ENCODE results near the gene LYPD6B. TPM values are rescaled to one million over a fixed set of nuclear protein-coding genes. Genes with fewer than 3 reads are reported as not detected.

Gene LYPD6B
- total RNA-seq, 1 donor from 2014 or later: 13.5 TPM

DNA sequence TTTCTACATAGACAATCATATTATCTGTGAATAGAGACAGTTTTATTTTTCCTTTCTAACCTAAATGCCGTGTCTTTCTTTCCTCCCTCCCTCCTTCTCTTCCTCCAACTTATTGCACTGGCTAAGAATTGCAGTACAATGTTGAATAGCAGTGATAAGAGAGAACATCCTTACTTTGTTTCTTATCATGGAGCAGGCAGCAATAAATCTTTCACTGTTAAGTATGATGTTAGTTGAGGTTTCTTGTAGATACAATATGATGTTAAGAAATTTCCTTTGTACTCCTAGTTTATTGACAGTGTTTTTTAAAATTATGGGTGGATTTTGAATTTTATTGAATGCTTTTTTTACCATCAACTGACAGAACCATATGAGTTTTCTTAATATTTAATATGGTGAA is 6.0 kb downstream of the LYPD6B start:
- no peaks in the 10 kb centered on the region for H3K27me3 Mint-ChIP-seq (ENCODE audit: unreplicated experiment)
- peaks cover 24% of the 10 kb centered on the region for H3K9me3 Mint-ChIP-seq (ENCODE audit: unreplicated experiment)
- no peak overlapping the region for H3K27ac Mint-ChIP-seq (ENCODE audit: unreplicated experiment)
- H3K4me3 Mint-ChIP-seq (ENCODE audit: unreplicated experiment): no peak overlapping the region
- TF ChIP-seq, protein P1, sequence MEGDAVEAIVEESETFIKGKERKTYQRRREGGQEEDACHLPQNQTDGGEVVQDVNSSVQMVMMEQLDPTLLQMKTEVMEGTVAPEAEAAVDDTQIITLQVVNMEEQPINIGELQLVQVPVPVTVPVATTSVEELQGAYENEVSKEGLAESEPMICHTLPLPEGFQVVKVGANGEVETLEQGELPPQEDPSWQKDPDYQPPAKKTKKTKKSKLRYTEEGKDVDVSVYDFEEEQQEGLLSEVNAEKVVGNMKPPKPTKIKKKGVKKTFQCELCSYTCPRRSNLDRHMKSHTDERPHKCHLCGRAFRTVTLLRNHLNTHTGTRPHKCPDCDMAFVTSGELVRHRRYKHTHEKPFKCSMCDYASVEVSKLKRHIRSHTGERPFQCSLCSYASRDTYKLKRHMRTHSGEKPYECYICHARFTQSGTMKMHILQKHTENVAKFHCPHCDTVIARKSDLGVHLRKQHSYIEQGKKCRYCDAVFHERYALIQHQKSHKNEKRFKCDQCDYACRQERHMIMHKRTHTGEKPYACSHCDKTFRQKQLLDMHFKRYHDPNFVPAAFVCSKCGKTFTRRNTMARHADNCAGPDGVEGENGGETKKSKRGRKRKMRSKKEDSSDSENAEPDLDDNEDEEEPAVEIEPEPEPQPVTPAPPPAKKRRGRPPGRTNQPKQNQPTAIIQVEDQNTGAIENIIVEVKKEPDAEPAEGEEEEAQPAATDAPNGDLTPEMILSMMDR (IDR thresholded peaks at IDR 0.05): no peak
- peaks cover 11% of the 10 kb centered on the region for H3K4me1 Mint-ChIP-seq (ENCODE audit: unreplicated experiment)
- no peak for DNase-seq (ENCODE audit: extremely low spot score, unreplicated experiment)
- H3K36me3 Mint-ChIP-seq (ENCODE audit: unreplicated experiment): peaks cover 18% of the 10 kb centered on the region

DNA sequence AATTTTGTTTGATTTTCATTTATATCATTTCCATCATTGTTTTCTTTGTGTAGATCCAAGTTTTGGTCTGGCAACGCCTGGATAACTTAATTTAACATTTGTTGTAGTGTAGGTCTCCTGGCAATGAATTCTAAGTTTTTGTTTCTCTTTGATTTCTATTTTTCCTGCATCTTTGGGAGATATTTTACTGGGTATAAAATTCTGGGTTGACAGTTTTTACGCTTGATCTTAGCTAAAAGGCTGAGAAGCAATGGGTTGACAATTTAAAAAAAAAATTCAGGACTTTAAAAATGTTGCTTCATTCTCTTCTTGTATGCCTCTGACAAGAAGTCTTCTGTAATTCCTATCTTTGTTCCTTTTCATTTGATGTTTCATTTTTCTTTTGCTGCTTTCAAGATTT is 8.6 kb downstream of the LYPD6B start:
- no peak for DNase-seq (ENCODE audit: extremely low spot score, unreplicated experiment)
- Mint-ChIP-seq H3K36me3 (ENCODE audit: unreplicated experiment) (peaks cover 18% of the 10 kb centered on the region), H3K9me3 (ENCODE audit: unreplicated experiment) (peaks cover 24% of the 10 kb centered on the region), H3K27me3 (ENCODE audit: unreplicated experiment) (no peaks in the 10 kb centered on the region), H3K27ac (ENCODE audit: unreplicated experiment) (no peak overlapping the region), H3K4me1 (ENCODE audit: unreplicated experiment) (peaks cover 6% of the 10 kb centered on the region), H3K4me3 (ENCODE audit: unreplicated experiment) (no peak overlapping the region)
- TF ChIP-seq, protein P1 (IDR thresholded peaks at IDR 0.05): no peak

DNA sequence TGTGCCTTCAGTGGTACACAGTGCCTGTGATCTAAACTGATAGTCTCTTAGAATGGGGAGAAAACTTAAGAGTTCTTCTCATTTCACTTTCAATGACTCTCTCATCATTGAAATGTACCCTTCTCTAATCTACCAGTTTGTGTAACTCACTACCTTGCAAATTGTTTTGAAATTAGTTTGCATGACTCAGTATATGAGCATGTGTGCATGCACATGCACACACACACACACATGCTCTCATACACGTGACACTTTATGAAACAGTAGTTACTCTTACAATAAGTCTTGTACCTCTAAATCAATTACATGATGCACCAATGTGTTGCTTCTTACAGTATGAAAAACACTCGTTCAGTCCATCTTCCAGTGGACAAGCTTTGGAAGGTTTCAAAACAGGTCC is 10.6 kb downstream of the LYPD6B start:
- H3K4me3 Mint-ChIP-seq (ENCODE audit: unreplicated experiment): no peak overlapping the region
- peaks cover 24% of the 10 kb centered on the region for H3K9me3 Mint-ChIP-seq (ENCODE audit: unreplicated experiment)
- no peak for DNase-seq (ENCODE audit: extremely low spot score, unreplicated experiment)
- H3K27ac Mint-ChIP-seq (ENCODE audit: unreplicated experiment): no peak overlapping the region
- no peaks in the 10 kb centered on the region for H3K4me1 Mint-ChIP-seq (ENCODE audit: unreplicated experiment)
- TF ChIP-seq, protein P1 (IDR thresholded peaks at IDR 0.05): no peak
- peaks cover 18% of the 10 kb centered on the region for H3K36me3 Mint-ChIP-seq (ENCODE audit: unreplicated experiment)
- H3K27me3 Mint-ChIP-seq (ENCODE audit: unreplicated experiment): no peaks in the 10 kb centered on the region

DNA sequence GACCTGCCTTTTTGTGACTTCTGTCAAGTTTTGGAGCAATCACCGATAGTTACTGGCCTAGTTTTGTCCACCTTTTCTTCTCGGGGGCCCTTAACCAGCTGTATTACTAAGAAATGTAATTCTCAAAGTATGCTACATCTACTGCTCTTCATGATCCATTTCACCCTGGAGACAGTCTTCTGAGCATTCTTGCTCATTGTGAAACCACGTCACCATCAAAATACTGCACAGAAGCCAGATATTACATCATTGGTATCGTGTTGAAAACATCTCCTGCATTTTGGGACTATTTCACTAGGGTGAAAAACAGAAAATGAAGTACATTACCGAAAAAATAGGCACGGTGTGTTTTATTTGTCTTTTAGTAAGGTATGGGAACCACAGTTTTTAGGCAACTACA is 11.7 kb downstream of the LYPD6B start:
- H3K4me3 Mint-ChIP-seq (ENCODE audit: unreplicated experiment): no peak overlapping the region
- no peak for DNase-seq (ENCODE audit: extremely low spot score, unreplicated experiment)
- no peaks in the 10 kb centered on the region for H3K4me1 Mint-ChIP-seq (ENCODE audit: unreplicated experiment)
- TF ChIP-seq, protein P1 (IDR thresholded peaks at IDR 0.05): no peak
- H3K36me3 Mint-ChIP-seq (ENCODE audit: unreplicated experiment): peaks cover 11% of the 10 kb centered on the region
- H3K27ac Mint-ChIP-seq (ENCODE audit: unreplicated experiment): no peak overlapping the region
- H3K9me3 Mint-ChIP-seq (ENCODE audit: unreplicated experiment): peaks cover 16% of the 10 kb centered on the region
- H3K27me3 Mint-ChIP-seq (ENCODE audit: unreplicated experiment): no peaks in the 10 kb centered on the region

DNA sequence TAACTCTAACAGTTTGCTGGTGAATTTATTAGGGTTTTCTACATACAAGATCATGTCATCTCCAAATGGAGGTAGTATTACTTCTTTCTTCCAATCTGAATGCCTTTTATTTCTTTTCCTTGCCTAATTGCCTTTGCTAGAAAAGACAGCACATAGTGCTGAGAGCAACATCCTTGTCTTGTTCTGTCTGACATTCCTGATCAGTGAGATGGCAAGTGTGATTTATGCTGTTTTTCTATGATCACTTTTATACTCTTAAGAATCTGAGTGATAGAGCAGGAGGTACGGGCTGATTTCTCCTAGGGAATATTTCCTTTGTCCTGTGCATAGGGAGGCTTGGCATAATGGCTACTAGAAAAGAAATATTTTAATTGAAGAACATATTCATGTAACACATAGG is 17.3 kb downstream of the LYPD6B start:
- DNase-seq (ENCODE audit: extremely low spot score, unreplicated experiment): no peak
- Mint-ChIP-seq H3K36me3 (ENCODE audit: unreplicated experiment) (no peaks in the 10 kb centered on the region), H3K9me3 (ENCODE audit: unreplicated experiment) (no peaks in the 10 kb centered on the region), H3K27ac (ENCODE audit: unreplicated experiment) (no peak overlapping the region), H3K4me1 (ENCODE audit: unreplicated experiment) (peaks cover 3% of the 10 kb centered on the region), H3K4me3 (ENCODE audit: unreplicated experiment) (no peak overlapping the region), H3K27me3 (ENCODE audit: unreplicated experiment) (no peaks in the 10 kb centered on the region)
- TF ChIP-seq, protein P1 (IDR thresholded peaks at IDR 0.05): no peak
